BLaER1 (cell line): Measurements from ENCODE around the gene FOXL1.

Experiments
- H3K27ac ChIP-seq: shearing (Covaris generic); formaldehyde crosslinking; 2 replicates; pipeline ENCODE4 v1.8.1; 2022
- H3K27me3 ChIP-seq: shearing (Covaris generic); formaldehyde crosslinking; 2 replicates; pipeline ENCODE4 v1.8.1; 2022
- H3K36me3 ChIP-seq: shearing (Covaris generic); formaldehyde crosslinking; 2 replicates; pipeline ENCODE4 v1.8.1; 2022
- H3K4me1 ChIP-seq: shearing (Covaris generic); formaldehyde crosslinking; 2 replicates; pipeline ENCODE4 v1.8.1; 2022
- H3K4me2 ChIP-seq: shearing (Covaris generic); formaldehyde crosslinking; 2 replicates; pipeline ENCODE4 v1.8.1; 2022
- H3K4me3 ChIP-seq: shearing (Covaris generic); formaldehyde crosslinking; 2 replicates; pipeline ENCODE4 v1.8.1; 2022
- H3K9ac ChIP-seq: shearing (Covaris generic); formaldehyde crosslinking; 2 replicates; pipeline ENCODE4 v1.8.1; 2022
- H3K9me3 ChIP-seq: shearing (Covaris generic); formaldehyde crosslinking; 2 replicates; pipeline ENCODE4 v1.8.1; 2022
- H4K20me1 ChIP-seq: shearing (Covaris generic); formaldehyde crosslinking; 2 replicates; pipeline ENCODE4 v1.8.1; 2022
- Cebpa-rat ChIP-seq: shearing (Covaris generic); IDR thresholded peaks from 2 replicates; pipeline ENCODE4 v1.8.1; 2022

Gene FOXL1

GRCh38 chr16:86578061-86578599 lies at the start of gene FOXL1:
Gene FOXL1, plus strand, starts transcription at chr16:86578549. Its CDS starts 175 bp downstream, at chr16:86578724.
- Histone ChIP-seq H3K27me3 (peaks cover 79% of the 10 kb centered on the region), H3K9me3 (peaks cover 8% of the 10 kb centered on the region; the same call in 1 of the 2 replicates), H3K4me2 (peak within 1 kb of the TSS; percentile 73)

GRCh38 chr16:86529160-86529559 lies 49.2 kb upstream of the FOXL1 start:
- Histone ChIP-seq H3K4me3 (no peak overlapping the region), H3K4me1 (peaks cover 14% of the 10 kb centered on the region), H3K9me3 (no peaks in the 10 kb centered on the region), H3K4me2 (no peak overlapping the region), H3K27ac (no peak overlapping the region), H3K27me3 (no peaks in the 10 kb centered on the region), H3K9ac (no peak overlapping the region), H4K20me1 (no peaks in the 10 kb centered on the region), H3K36me3 (peaks cover 37% of the 10 kb centered on the region)
- no peak for TF ChIP-seq Cebpa-rat

More at GRCh38 chr16:86578061-86578599, at the start of gene FOXL1:
- H3K27ac ChIP-seq: no peak within 1 kb of the TSS
- H3K36me3 ChIP-seq: no peaks in the 10 kb centered on the region
- 0 out of 2 replicates have a peak within 1 kb of the TSS, but pooled peaks have one; percentile 20 for H3K4me3 ChIP-seq
- peaks cover 26% of the 10 kb centered on the region for H3K4me1 ChIP-seq
- H3K9ac ChIP-seq: no peak within 1 kb of the TSS
- H4K20me1 ChIP-seq: no peaks in the 10 kb centered on the region
- TF ChIP-seq Cebpa-rat: no peak

- H3K4me2 ChIP-seq: no peak overlapping the region
- H3K4me1 ChIP-seq: peaks cover 14% of the 10 kb centered on the region
- H3K9me3 ChIP-seq: no peaks in the 10 kb centered on the region
- no peaks in the 10 kb centered on the region for H3K27me3 ChIP-seq
- no peak overlapping the region for H3K4me3 ChIP-seq
- no peak for TF ChIP-seq Cebpa-rat
- H3K36me3 ChIP-seq: peaks cover 43% of the 10 kb centered on the region
- no peaks in the 10 kb centered on the region for H4K20me1 ChIP-seq
- no peak overlapping the region for H3K27ac ChIP-seq
- no peak overlapping the region for H3K9ac ChIP-seq
Observed at GRCh38 chr16:86530251-86531190, 47.8 kb upstream of the FOXL1 start.

- H3K27ac ChIP-seq: no peak overlapping the region
Observed at GRCh38 chr16:86531191-86531545, 47.2 kb upstream of the FOXL1 start.

GRCh38 chr16:86531641-86532525 lies 46.5 kb upstream of the FOXL1 start:
- Histone ChIP-seq H3K27me3 (no peaks in the 10 kb centered on the region), H3K27ac (no peak overlapping the region), H3K9me3 (no peaks in the 10 kb centered on the region), H4K20me1 (no peaks in the 10 kb centered on the region), H3K4me3 (no peak overlapping the region), H3K4me1 (peaks cover 14% of the 10 kb centered on the region), H3K4me2 (no peak overlapping the region), H3K9ac (no peak overlapping the region), H3K36me3 (peaks cover 57% of the 10 kb centered on the region)
- no peak for TF ChIP-seq Cebpa-rat

More at GRCh38 chr16:86531191-86531545, 47.2 kb upstream of the FOXL1 start:
- Histone ChIP-seq H4K20me1 (no peaks in the 10 kb centered on the region), H3K4me3 (no peak overlapping the region), H3K9ac (no peak overlapping the region), H3K4me1 (peaks cover 14% of the 10 kb centered on the region), H3K9me3 (no peaks in the 10 kb centered on the region), H3K27me3 (no peaks in the 10 kb centered on the region), H3K4me2 (no peak overlapping the region), H3K36me3 (peaks cover 50% of the 10 kb centered on the region)
- TF ChIP-seq Cebpa-rat: no peak

GRCh38 chr16:86532526-86532815 lies 45.9 kb upstream of the FOXL1 start:
- H3K4me1 ChIP-seq: peaks cover 11% of the 10 kb centered on the region
- H3K9me3 ChIP-seq: no peaks in the 10 kb centered on the region
- no peaks in the 10 kb centered on the region for H3K27me3 ChIP-seq
- H3K36me3 ChIP-seq: peaks cover 62% of the 10 kb centered on the region
- no peaks in the 10 kb centered on the region for H4K20me1 ChIP-seq
- TF ChIP-seq Cebpa-rat: no peak
- no peak overlapping the region for H3K4me2 ChIP-seq
- H3K27ac ChIP-seq: no peak overlapping the region
- no peak overlapping the region for H3K4me3 ChIP-seq
- no peak overlapping the region for H3K9ac ChIP-seq

- H3K9me3 ChIP-seq: no peaks in the 10 kb centered on the region
- H3K27ac ChIP-seq: no peak overlapping the region
- H3K36me3 ChIP-seq: peaks cover 68% of the 10 kb centered on the region
- H3K4me1 ChIP-seq: peaks cover 5% of the 10 kb centered on the region
- no peaks in the 10 kb centered on the region for H3K27me3 ChIP-seq
- no peak for TF ChIP-seq Cebpa-rat
- no peaks in the 10 kb centered on the region for H4K20me1 ChIP-seq
- H3K9ac ChIP-seq: no peak overlapping the region
- no peak overlapping the region for H3K4me3 ChIP-seq
- H3K4me2 ChIP-seq: no peak overlapping the region
Observed at GRCh38 chr16:86533076-86533475, 45.3 kb upstream of the FOXL1 start.

GRCh38 chr16:86533767-86534351 lies 44.5 kb upstream of the FOXL1 start:
- TF ChIP-seq Cebpa-rat: no peak
- H3K4me3 ChIP-seq: no peak overlapping the region
- H3K27ac ChIP-seq: no peak overlapping the region
- no peak overlapping the region for H3K4me2 ChIP-seq
- no peak overlapping the region for H3K9ac ChIP-seq
- no peaks in the 10 kb centered on the region for H3K27me3 ChIP-seq
- H3K4me1 ChIP-seq: no peaks in the 10 kb centered on the region
- peaks cover 72% of the 10 kb centered on the region for H3K36me3 ChIP-seq
- no peaks in the 10 kb centered on the region for H4K20me1 ChIP-seq
- H3K9me3 ChIP-seq: no peaks in the 10 kb centered on the region

GRCh38 chr16:86534779-86535615 lies 43.4 kb upstream of the FOXL1 start:
- no peak overlapping the region for H3K9ac ChIP-seq
- no peaks in the 10 kb centered on the region for H3K4me1 ChIP-seq
- no peaks in the 10 kb centered on the region for H3K27me3 ChIP-seq
- no peaks in the 10 kb centered on the region for H3K9me3 ChIP-seq
- H4K20me1 ChIP-seq: no peaks in the 10 kb centered on the region
- peaks cover 79% of the 10 kb centered on the region for H3K36me3 ChIP-seq
- H3K4me2 ChIP-seq: no peak overlapping the region
- no peak overlapping the region for H3K27ac ChIP-seq
- H3K4me3 ChIP-seq: no peak overlapping the region
- no peak for TF ChIP-seq Cebpa-rat
